ENCODE measurements around the gene LRRC14B. TPM values are rescaled to one million over a fixed set of nuclear protein-coding genes. Genes with fewer than 3 reads are reported as not detected.

Gene LRRC14B
- polyA plus RNA-seq, 1 donor (not counting 4 experiments of a cell fraction or from before 2014, with no cell fraction given): not detected

GRCh38 chr5:169728-170094, 21.6 kb upstream of the LRRC14B start:
- FAIRE-seq (no peak), DNase-seq (ENCODE audit: low read depth, low spot score) (no peak)
- H3K9ac ChIP-seq (ENCODE audit: control insufficient read depth, extremely low read depth, insufficient read depth, low read length): no peak overlapping the region

GRCh38 chr5:170971-171800, 20.1 kb upstream of the LRRC14B start:
- Histone ChIP-seq H3K9me1 (ENCODE audit: control insufficient read depth, extremely low read depth, insufficient read depth, low read length) (no peaks in the 10 kb centered on the region), H3K9me3 (ENCODE audit: control insufficient read depth, low read depth, low read length) (no peaks in the 10 kb centered on the region), H3K36me3 (ENCODE audit: control insufficient read depth in 2 of 2, extremely low read depth in 1 of 2, insufficient read depth in 2 of 2, low read length in 2 of 2) (no peaks in the 10 kb centered on the region), H3K27ac (ENCODE audit: control insufficient read depth, insufficient read depth, low read length) (no peak overlapping the region), H4K20me1 (ENCODE audit: control insufficient read depth, extremely low read depth, insufficient read depth, low read length) (no peaks in the 10 kb centered on the region), H3K4me2 (ENCODE audit: control insufficient read depth, extremely low read depth, insufficient read depth, low read depth, low read length) (no peak overlapping the region), H3K4me1 (ENCODE audit: control insufficient read depth, extremely low read depth, insufficient read depth, low read length) (no peaks in the 10 kb centered on the region), H3K27me3 (ENCODE audit: control insufficient read depth, extremely low read depth, insufficient read depth, low read length) (no peaks in the 10 kb centered on the region), H3K79me2 (ENCODE audit: control insufficient read depth, insufficient read depth, low read length) (no peaks in the 10 kb centered on the region), H2AFZ (ENCODE audit: control insufficient read depth, low read length) (no peak overlapping the region), H3K9ac (ENCODE audit: control insufficient read depth, extremely low read depth, insufficient read depth, low read length) (no peak overlapping the region), H3K4me3 (ENCODE audit: control insufficient read depth in 2 of 3, extremely low read depth in 1 of 3, insufficient read depth in 2 of 3, low read depth in 1 of 3, low read length in 3 of 3) (no peak overlapping the region)
- DNase-seq (ENCODE audit: low read depth, low spot score): no peak
- TF ChIP-seq CTCF (optimal IDR thresholded peaks at IDR 0.05 in 1 of 3, IDR thresholded peaks at IDR 0.05 in 1 of 3, conservative IDR thresholded peaks at IDR 0.05 in 1 of 3; ENCODE audit: extremely low read depth in 1 of 3, insufficient read depth in 2 of 3, low read length in 3 of 3): no peak
- no peak for TF ChIP-seq EZH2 (IDR thresholded peaks at IDR 0.05; ENCODE audit: low read length)
- dilution Hi-C loops (cut with MboI; ENCODE audit: extremely low pct_ligation_motif_present, low sequenced_read_pairs): no loop called here
- no peak for FAIRE-seq

More at GRCh38 chr5:169728-170094, 21.6 kb upstream of the LRRC14B start:
- dilution Hi-C loops (cut with MboI; ENCODE audit: extremely low pct_ligation_motif_present, low sequenced_read_pairs): no loop called here
- Histone ChIP-seq H3K36me3 (ENCODE audit: control insufficient read depth in 2 of 2, extremely low read depth in 1 of 2, insufficient read depth in 2 of 2, low read length in 2 of 2) (no peaks in the 10 kb centered on the region), H3K27ac (ENCODE audit: control insufficient read depth, insufficient read depth, low read length) (no peak overlapping the region), H3K4me1 (ENCODE audit: control insufficient read depth, extremely low read depth, insufficient read depth, low read length) (no peaks in the 10 kb centered on the region), H4K20me1 (ENCODE audit: control insufficient read depth, extremely low read depth, insufficient read depth, low read length) (no peaks in the 10 kb centered on the region), H3K4me3 (ENCODE audit: control insufficient read depth in 2 of 3, extremely low read depth in 1 of 3, insufficient read depth in 2 of 3, low read depth in 1 of 3, low read length in 3 of 3) (no peak overlapping the region), H3K9me3 (ENCODE audit: control insufficient read depth, low read depth, low read length) (no peaks in the 10 kb centered on the region), H3K9me1 (ENCODE audit: control insufficient read depth, extremely low read depth, insufficient read depth, low read length) (no peaks in the 10 kb centered on the region), H3K79me2 (ENCODE audit: control insufficient read depth, insufficient read depth, low read length) (no peaks in the 10 kb centered on the region), H2AFZ (ENCODE audit: control insufficient read depth, low read length) (no peak overlapping the region), H3K27me3 (ENCODE audit: control insufficient read depth, extremely low read depth, insufficient read depth, low read length) (no peaks in the 10 kb centered on the region), H3K4me2 (ENCODE audit: control insufficient read depth, extremely low read depth, insufficient read depth, low read depth, low read length) (no peak overlapping the region)
- TF ChIP-seq CTCF (optimal IDR thresholded peaks at IDR 0.05 in 1 of 3, IDR thresholded peaks at IDR 0.05 in 1 of 3, conservative IDR thresholded peaks at IDR 0.05 in 1 of 3; ENCODE audit: extremely low read depth in 1 of 3, insufficient read depth in 2 of 3, low read length in 3 of 3): no peak
- TF ChIP-seq EZH2 (IDR thresholded peaks at IDR 0.05; ENCODE audit: low read length): no peak
